GM10248 (cell line): ENCODE data around the gene FXN.
A peak's percentile ranks its signal among the peaks of the same experiment; 100 is the strongest.

ENCODE experiments used
- CTCF ChIA-PET: fragments of 300-600 bp; sonication (Branson Sonifier 250); formaldehyde crosslinking; extraction: SDS; loops from one replicate; lab custom pipeline; 2021; ENCODE audit warnings: antibody characterized with exemption; lab: Yijun Ruan, JAX
- POLR2A ChIA-PET: fragments of 350-650 bp; sonication (Branson Sonifier 250); formaldehyde crosslinking; extraction: SDS; loops from one replicate; lab custom pipeline; 2020; ENCODE audit warnings: antibody characterized with exemption; lab: Yijun Ruan, JAX
- DNase-seq: peaks from one replicate; pipeline ENCODE4 v3.0.0; 2012; ENCODE audit errors: extremely low spot score
- TF ChIP-seq, protein P1 (sequence below): IDR thresholded peaks from 2 replicates; pipeline ENCODE4 v1.5.1; 2012; ENCODE audit warnings: mild to moderate bottlenecking, low read depth; ENCODE audit errors: extremely low read depth, missing control alignments, control extremely low read depth

FXN gene

DNA sequence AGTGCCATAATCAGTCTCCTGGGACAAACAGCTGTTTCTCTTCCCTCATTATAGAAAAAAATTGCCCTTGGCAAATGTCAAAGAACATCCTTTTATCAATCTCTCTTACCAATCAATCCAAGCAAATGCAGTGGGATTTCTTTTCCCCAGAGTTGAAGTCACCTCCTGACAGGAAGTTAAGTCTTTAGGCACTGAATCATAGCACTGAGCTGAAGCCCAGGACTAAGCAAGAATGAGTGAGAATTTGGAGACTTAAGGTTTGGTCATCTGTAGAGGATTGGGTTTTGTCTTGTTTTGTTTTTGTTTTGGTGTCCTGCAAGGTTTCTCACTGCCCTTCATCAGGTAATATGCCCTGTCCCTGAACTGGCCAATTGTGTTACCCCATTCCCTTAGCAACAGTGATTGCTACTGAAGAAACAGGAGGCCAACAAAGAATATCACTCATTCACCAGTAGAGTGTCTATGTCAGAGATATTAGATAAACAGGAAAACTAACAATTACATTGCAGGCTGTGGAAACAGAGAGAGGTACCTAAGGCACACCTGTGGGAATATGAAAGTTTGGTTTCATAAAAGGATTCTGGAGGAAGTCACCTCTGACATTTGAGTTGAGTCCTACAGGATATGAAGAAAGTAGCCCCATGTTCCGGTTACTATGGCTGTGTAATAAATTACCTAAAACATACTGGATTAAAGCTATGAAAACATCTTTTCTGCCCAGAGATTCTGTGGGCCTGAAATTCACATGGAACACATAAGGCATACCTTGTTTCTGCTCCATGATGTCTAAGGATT, 4.5 kb upstream of the FXN start:
- TF ChIP-seq, protein P1, sequence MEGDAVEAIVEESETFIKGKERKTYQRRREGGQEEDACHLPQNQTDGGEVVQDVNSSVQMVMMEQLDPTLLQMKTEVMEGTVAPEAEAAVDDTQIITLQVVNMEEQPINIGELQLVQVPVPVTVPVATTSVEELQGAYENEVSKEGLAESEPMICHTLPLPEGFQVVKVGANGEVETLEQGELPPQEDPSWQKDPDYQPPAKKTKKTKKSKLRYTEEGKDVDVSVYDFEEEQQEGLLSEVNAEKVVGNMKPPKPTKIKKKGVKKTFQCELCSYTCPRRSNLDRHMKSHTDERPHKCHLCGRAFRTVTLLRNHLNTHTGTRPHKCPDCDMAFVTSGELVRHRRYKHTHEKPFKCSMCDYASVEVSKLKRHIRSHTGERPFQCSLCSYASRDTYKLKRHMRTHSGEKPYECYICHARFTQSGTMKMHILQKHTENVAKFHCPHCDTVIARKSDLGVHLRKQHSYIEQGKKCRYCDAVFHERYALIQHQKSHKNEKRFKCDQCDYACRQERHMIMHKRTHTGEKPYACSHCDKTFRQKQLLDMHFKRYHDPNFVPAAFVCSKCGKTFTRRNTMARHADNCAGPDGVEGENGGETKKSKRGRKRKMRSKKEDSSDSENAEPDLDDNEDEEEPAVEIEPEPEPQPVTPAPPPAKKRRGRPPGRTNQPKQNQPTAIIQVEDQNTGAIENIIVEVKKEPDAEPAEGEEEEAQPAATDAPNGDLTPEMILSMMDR = no peak
- no peak for DNase-seq
- CTCF ChIA-PET = interaction anchor here (0.9 to 2.2 kb wide), 5 partner anchors 32 to 471 kb away, joined by 3 to 6 read pairs (median 3); no protein-coding TSS in a partner anchor
- POLR2A ChIA-PET = no interaction called here

DNA sequence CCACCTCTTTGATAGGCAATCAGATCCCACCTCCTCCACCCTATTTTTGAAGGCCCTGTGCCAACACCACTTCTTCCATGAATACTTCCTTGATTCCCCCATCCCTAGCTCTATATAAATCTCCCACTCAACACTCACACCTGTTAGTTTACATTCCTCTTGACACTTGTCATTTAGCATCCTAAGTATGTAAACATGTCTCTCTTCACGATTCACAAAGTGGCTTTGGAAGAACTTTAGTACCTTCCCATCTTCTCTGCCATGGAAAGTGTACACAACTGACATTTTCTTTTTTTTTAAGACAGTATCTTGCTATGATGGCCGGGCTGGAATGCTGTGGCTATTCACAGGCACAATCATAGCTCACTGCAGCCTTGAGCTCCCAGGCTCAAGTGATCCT, 1.5 kb upstream of the FXN start:
- TF ChIP-seq, protein P1 = no peak
- ChIA-PET POLR2A (interaction anchor here (0.6 kb wide), 1 partner anchor 181 kb away, joined by 5 read pairs; no protein-coding TSS in a partner anchor), CTCF (interaction anchor here (0.9 to 7.5 kb wide), 11 partner anchors 10 to 474 kb away, joined by 3 to 56 read pairs (median 4); no protein-coding TSS in a partner anchor)
- DNase-seq = no peak

- POLR2A ChIA-PET = no interaction called here
Observed at GRCh38 chr9:69036309-69036708, 757 bp downstream of the FXN start.

DNA sequence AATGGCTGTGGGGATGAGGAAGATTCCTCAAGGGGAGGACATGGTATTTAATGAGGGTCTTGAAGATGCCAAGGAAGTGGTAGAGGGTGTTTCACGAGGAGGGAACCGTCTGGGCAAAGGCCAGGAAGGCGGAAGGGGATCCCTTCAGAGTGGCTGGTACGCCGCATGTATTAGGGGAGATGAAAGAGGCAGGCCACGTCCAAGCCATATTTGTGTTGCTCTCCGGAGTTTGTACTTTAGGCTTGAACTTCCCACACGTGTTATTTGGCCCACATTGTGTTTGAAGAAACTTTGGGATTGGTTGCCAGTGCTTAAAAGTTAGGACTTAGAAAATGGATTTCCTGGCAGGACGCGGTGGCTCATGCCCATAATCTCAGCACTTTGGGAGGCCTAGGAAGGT, 1.2 kb downstream of the FXN start:
- ChIA-PET CTCF (interaction anchor here (1.1 to 7.5 kb wide), 16 partner anchors 7 to 477 kb away, joined by 3 to 56 read pairs (median 8); no protein-coding TSS in a partner anchor), POLR2A (no interaction called here)
- TF ChIP-seq, protein P1 = no peak
- no peak for DNase-seq

More at GRCh38 chr9:69036309-69036708, 757 bp downstream of the FXN start:
- TF ChIP-seq, protein P1 = no peak
- CTCF ChIA-PET = interaction anchor here (0.7 to 7.5 kb wide), 38 partner anchors 8 to 511 kb away, joined by 3 to 56 read pairs (median 5); no protein-coding TSS in a partner anchor
- peak; percentile 54 for DNase-seq

GRCh38 chr9:69040646-69041045, 5.1 kb downstream of the FXN start:
- no peak for DNase-seq
- POLR2A ChIA-PET = no interaction called here
- TF ChIP-seq, protein P1 = no peak
- CTCF ChIA-PET = interaction anchor here (3.5 kb wide), 1 partner anchor 13 kb away, joined by 19 read pairs; no protein-coding TSS in a partner anchor
